Measurements from ENCODE around the gene ARSJ.

The ARSJ gene

DNA sequence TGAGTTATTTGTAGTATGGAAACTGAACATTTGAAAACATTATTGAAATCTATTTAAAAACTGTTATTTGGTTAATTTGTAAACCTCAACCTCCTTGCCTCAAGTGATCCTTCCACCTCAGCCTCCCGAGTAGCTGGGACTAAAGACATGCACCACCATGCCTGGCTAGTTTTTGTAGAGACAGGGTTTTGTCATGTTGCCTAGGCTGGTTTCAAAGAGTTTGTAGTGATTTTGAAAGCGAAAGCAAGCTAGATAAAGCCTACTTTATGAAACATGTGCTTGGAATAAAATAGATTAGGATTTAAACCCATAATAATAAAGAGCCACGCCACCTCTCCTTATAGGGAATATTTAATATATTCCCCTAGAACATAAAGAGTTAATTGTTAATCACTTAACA, 23.5 kb downstream of the ARSJ start:
- Histone ChIP-seq H4K20me1 (ENCODE audit: insufficient read depth, low read length, poor library complexity, severe bottlenecking) (no peaks in the 10 kb centered on the region), H3F3A (ENCODE audit: low read depth) (no peaks in the 10 kb centered on the region), H3K27me3 (ENCODE audit: insufficient read depth, low read length, poor library complexity, severe bottlenecking) (no peaks in the 10 kb centered on the region), H3K79me2 (ENCODE audit: insufficient read depth, low read length) (no peaks in the 10 kb centered on the region), H3K36me3 (ENCODE audit: insufficient read depth, low read length) (no peaks in the 10 kb centered on the region), H2AFZ (ENCODE audit: low read length) (no peak overlapping the region), H3K4me1 (ENCODE audit: insufficient read depth, low read length, poor library complexity, severe bottlenecking) (peaks cover 83% of the 10 kb centered on the region), H3K4me3 (ENCODE audit: low read length, poor library complexity, severe bottlenecking) (peak overlapping the region; percentile 52), H3K4me2 (ENCODE audit: low read depth, low read length, poor library complexity, severe bottlenecking) (peak overlapping the region; percentile 57), H3K9me2 (replicated peaks; ENCODE audit: low read depth, low read length) (no peaks in the 10 kb centered on the region), H3K9ac (ENCODE audit: low read depth, low read length, poor library complexity, severe bottlenecking) (peak overlapping the region; percentile 21), H3K9me3 (ENCODE audit: insufficient read depth, low read depth, low read length) (no peaks in the 10 kb centered on the region)
- TF ChIP-seq, protein P1, sequence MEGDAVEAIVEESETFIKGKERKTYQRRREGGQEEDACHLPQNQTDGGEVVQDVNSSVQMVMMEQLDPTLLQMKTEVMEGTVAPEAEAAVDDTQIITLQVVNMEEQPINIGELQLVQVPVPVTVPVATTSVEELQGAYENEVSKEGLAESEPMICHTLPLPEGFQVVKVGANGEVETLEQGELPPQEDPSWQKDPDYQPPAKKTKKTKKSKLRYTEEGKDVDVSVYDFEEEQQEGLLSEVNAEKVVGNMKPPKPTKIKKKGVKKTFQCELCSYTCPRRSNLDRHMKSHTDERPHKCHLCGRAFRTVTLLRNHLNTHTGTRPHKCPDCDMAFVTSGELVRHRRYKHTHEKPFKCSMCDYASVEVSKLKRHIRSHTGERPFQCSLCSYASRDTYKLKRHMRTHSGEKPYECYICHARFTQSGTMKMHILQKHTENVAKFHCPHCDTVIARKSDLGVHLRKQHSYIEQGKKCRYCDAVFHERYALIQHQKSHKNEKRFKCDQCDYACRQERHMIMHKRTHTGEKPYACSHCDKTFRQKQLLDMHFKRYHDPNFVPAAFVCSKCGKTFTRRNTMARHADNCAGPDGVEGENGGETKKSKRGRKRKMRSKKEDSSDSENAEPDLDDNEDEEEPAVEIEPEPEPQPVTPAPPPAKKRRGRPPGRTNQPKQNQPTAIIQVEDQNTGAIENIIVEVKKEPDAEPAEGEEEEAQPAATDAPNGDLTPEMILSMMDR (conservative IDR thresholded peaks at IDR 0.05; ENCODE audit: low read length): no peak
- TF ChIP-seq EZH2phosphoT487 (IDR thresholded peaks at IDR 0.05; ENCODE audit: borderline replicate concordance): no peak

DNA sequence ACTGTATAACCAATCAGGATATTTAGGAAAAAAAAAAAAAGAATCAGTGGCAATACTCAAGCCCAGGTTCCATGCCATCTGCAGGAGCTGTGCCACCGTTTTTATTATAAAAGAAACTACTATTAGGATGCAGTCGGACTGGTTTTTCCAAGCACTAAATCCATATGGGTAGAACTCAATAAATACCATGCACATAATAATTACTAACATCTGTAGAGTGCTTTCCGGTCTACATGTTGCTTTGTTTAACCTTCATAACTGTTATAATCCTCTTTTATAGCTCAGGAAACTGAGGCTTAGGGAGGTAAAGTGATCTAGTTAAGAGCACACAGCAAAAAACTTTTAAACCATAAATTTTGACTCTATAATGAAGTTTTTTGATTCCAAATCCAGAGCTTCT, 24.0 kb downstream of the ARSJ start:
- TF ChIP-seq EZH2phosphoT487 (IDR thresholded peaks at IDR 0.05; ENCODE audit: borderline replicate concordance): no peak
- TF ChIP-seq, protein P1 (conservative IDR thresholded peaks at IDR 0.05; ENCODE audit: low read length): no peak; the same call in 1 of the 2 replicates
- Histone ChIP-seq H3K9me2 (replicated peaks; ENCODE audit: low read depth, low read length) (no peaks in the 10 kb centered on the region), H3K79me2 (ENCODE audit: insufficient read depth, low read length) (no peaks in the 10 kb centered on the region), H3K4me2 (ENCODE audit: low read depth, low read length, poor library complexity, severe bottlenecking) (peak overlapping the region; percentile 57), H3K27me3 (ENCODE audit: insufficient read depth, low read length, poor library complexity, severe bottlenecking) (no peaks in the 10 kb centered on the region), H3K9ac (ENCODE audit: low read depth, low read length, poor library complexity, severe bottlenecking) (peak overlapping the region; percentile 21), H3K4me3 (ENCODE audit: low read length, poor library complexity, severe bottlenecking) (peak overlapping the region; percentile 52), H3K4me1 (ENCODE audit: insufficient read depth, low read length, poor library complexity, severe bottlenecking) (peaks cover 78% of the 10 kb centered on the region), H3K9me3 (ENCODE audit: insufficient read depth, low read depth, low read length) (no peaks in the 10 kb centered on the region), H2AFZ (ENCODE audit: low read length) (no peak overlapping the region), H3K36me3 (ENCODE audit: insufficient read depth, low read length) (no peaks in the 10 kb centered on the region), H3F3A (ENCODE audit: low read depth) (no peaks in the 10 kb centered on the region), H4K20me1 (ENCODE audit: insufficient read depth, low read length, poor library complexity, severe bottlenecking) (no peaks in the 10 kb centered on the region)

DNA sequence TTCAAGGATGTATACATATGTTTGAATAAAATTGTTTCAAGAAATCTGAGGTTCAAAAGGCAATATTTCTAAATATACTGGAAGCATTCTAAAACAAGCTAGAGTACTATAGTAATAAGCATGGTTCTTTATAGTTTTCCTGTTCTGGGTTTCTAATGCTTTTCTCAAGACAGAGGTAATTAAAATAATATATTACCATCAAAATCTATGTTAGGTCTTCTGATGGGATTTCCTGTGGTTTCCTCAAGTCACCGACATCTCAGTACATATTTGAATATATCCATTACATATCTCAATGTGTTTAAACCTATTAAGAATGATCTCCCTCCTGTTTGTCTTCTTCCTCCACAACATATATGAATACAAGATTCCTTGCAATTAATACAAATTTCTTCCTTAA, 25.6 kb downstream of the ARSJ start:
- Histone ChIP-seq H3F3A (ENCODE audit: low read depth) (no peaks in the 10 kb centered on the region), H3K27me3 (ENCODE audit: insufficient read depth, low read length, poor library complexity, severe bottlenecking) (no peaks in the 10 kb centered on the region), H3K4me3 (ENCODE audit: low read length, poor library complexity, severe bottlenecking) (peak overlapping the region; percentile 14), H3K9me2 (replicated peaks; ENCODE audit: low read depth, low read length) (no peaks in the 10 kb centered on the region), H3K4me2 (ENCODE audit: low read depth, low read length, poor library complexity, severe bottlenecking) (peak overlapping the region; percentile 57), H3K79me2 (ENCODE audit: insufficient read depth, low read length) (no peaks in the 10 kb centered on the region), H3K4me1 (ENCODE audit: insufficient read depth, low read length, poor library complexity, severe bottlenecking) (peaks cover 62% of the 10 kb centered on the region), H3K36me3 (ENCODE audit: insufficient read depth, low read length) (no peaks in the 10 kb centered on the region), H3K9ac (ENCODE audit: low read depth, low read length, poor library complexity, severe bottlenecking) (no peak overlapping the region), H3K9me3 (ENCODE audit: insufficient read depth, low read depth, low read length) (no peaks in the 10 kb centered on the region), H4K20me1 (ENCODE audit: insufficient read depth, low read length, poor library complexity, severe bottlenecking) (no peaks in the 10 kb centered on the region), H2AFZ (ENCODE audit: low read length) (no peak overlapping the region)
- TF ChIP-seq, protein P1 (conservative IDR thresholded peaks at IDR 0.05; ENCODE audit: low read length): no peak
- TF ChIP-seq EZH2phosphoT487 (IDR thresholded peaks at IDR 0.05; ENCODE audit: borderline replicate concordance): no peak
